GM23338 (cell line): ENCODE results near the gene MYO19. TPM values are rescaled to one million over a fixed set of nuclear protein-coding genes. Genes with fewer than 3 reads are reported as not detected.

ENCODE experiments used
- ATAC-seq: fragments of 200-7000 bp; cut with Tn5 transposase; 3 replicates; pipeline ENCODE4 v1.9.1; 2020
- DNase-seq: peaks from one replicate; pipeline ENCODE4 v3.0.0-alpha.2; 2015; ENCODE audit warnings: low spot score
- H2AFZ ChIP-seq: fragments of 200-600 bp; sonication (generic); 2 replicates; pipeline ENCODE4 v1.8.0; 2016; ENCODE audit warnings: antibody characterized with exemption, mild to moderate bottlenecking, moderate library complexity
- H3F3A ChIP-seq: fragments of 200-600 bp; sonication (generic); replicated peaks from 2 replicates; pipeline ENCODE4 v1.8.0; 2017; ENCODE audit warnings: antibody characterized with exemption, mixed run types, low read depth
- H3K27ac ChIP-seq: fragments of 200-600 bp; sonication (generic); 2 replicates; pipeline ENCODE4 v1.6.1; 2016; ENCODE audit warnings: low read depth
- H3K27me3 ChIP-seq: fragments of 200-600 bp; sonication (generic); 2 replicates; pipeline ENCODE4 v1.8.0; 2016; ENCODE audit warnings: mild to moderate bottlenecking, mixed run types, moderate library complexity; ENCODE audit not compliant: insufficient read depth
- H3K36me3 ChIP-seq: fragments of 200-600 bp; sonication (generic); 2 replicates; pipeline ENCODE4 v1.8.0; 2016; ENCODE audit warnings: mild to moderate bottlenecking; ENCODE audit not compliant: insufficient read depth
- H3K4me1 ChIP-seq: fragments of 200-600 bp; sonication (generic); 2 replicates; pipeline ENCODE4 v1.8.0; 2016; ENCODE audit warnings: mild to moderate bottlenecking, moderate library complexity; ENCODE audit not compliant: insufficient read depth
- H3K4me2 ChIP-seq: fragments of 200-600 bp; sonication (generic); 2 replicates; pipeline ENCODE4 v1.7.1; 2017; ENCODE audit warnings: mixed run types
- H3K4me3 ChIP-seq: fragments of 200-600 bp; sonication (generic); 2 replicates; pipeline ENCODE4 v1.6.1; 2016; ENCODE audit warnings: mixed run types
- H3K79me2 ChIP-seq: fragments of 200-600 bp; sonication (generic); replicated peaks from 2 replicates; pipeline ENCODE4 v1.8.0; 2017; ENCODE audit warnings: mild to moderate bottlenecking; ENCODE audit not compliant: insufficient read depth
- H3K9me2 ChIP-seq: fragments of 200-600 bp; sonication (generic); 2 replicates; pipeline ENCODE4 v1.8.0; 2017; ENCODE audit not compliant: insufficient read depth
- H4K20me1 ChIP-seq: fragments of 200-600 bp; sonication (generic); replicated peaks from 2 replicates; pipeline ENCODE4 v1.8.0; 2017; ENCODE audit warnings: mild to moderate bottlenecking; ENCODE audit not compliant: insufficient read depth
- H3K27ac Mint-ChIP-seq: 2 replicates; pipeline ENCODE4 v1.8.0; 2020; ENCODE audit warnings: inconsistent platforms, mild to moderate bottlenecking, moderate library complexity, mixed read lengths
- H3K27me3 Mint-ChIP-seq: 3 replicates; pipeline ENCODE4 v1.8.0; 2022; ENCODE audit warnings: low read depth, mild to moderate bottlenecking, moderate library complexity, mixed read lengths, inconsistent platforms; ENCODE audit not compliant: insufficient read depth, poor library complexity
- H3K36me3 Mint-ChIP-seq: 3 replicates; pipeline ENCODE4 v1.8.0; 2021; ENCODE audit warnings: low read depth, mild to moderate bottlenecking, inconsistent platforms, moderate library complexity, mixed read lengths
- H3K4me1 Mint-ChIP-seq: 3 replicates; pipeline ENCODE4 v1.8.0; 2020; ENCODE audit warnings: mild to moderate bottlenecking, inconsistent platforms, mixed read lengths
- H3K4me3 Mint-ChIP-seq: 3 replicates; pipeline ENCODE4 v1.8.0; 2021; ENCODE audit warnings: moderate library complexity, mild to moderate bottlenecking, inconsistent platforms, mixed read lengths
- H3K9me3 Mint-ChIP-seq: 3 replicates; pipeline ENCODE4 v1.8.0; 2020; ENCODE audit warnings: moderate library complexity, mild to moderate bottlenecking, inconsistent platforms, mixed read lengths
- CREB1 ChIP-seq: fragments of 250-450 bp; sonication (Bioruptor Pico); IDR thresholded peaks from 2 replicates; pipeline ENCODE4 v1.5.0; 2020; ENCODE audit warnings: low read depth, mild to moderate bottlenecking, moderate library complexity
- CTCF ChIP-seq, 2 experiments: fragments of 200-600 bp in 1 of 2; sonication (generic) in 1 of 2; conservative IDR thresholded peaks; 2 replicates each; pipeline versions ENCODE4 v1.5.1 to v1.6.1; 2016 to 2017; ENCODE audit warnings: antibody characterized with exemption in 2 of 2, low read depth in 2 of 2, mild to moderate bottlenecking in 2 of 2, moderate library complexity in 1 of 2
- ETS1 ChIP-seq: IDR thresholded peaks from 2 replicates; pipeline ENCODE4 v1.6.1; 2016; ENCODE audit warnings: antibody characterized with exemption
- EZH2 ChIP-seq: fragments of 200-600 bp; sonication (generic); IDR thresholded peaks from one replicate; pipeline ENCODE4 v1.8.0; 2017; ENCODE audit warnings: antibody characterized with exemption, mild to moderate bottlenecking, low read depth; ENCODE audit not compliant: unreplicated experiment
- EZH2phosphoT487 ChIP-seq: fragments of 200-600 bp; sonication (generic); IDR thresholded peaks from one replicate; pipeline ENCODE4 v1.8.1; 2018; ENCODE audit warnings: antibody characterized with exemption; ENCODE audit not compliant: unreplicated experiment
- JUNB ChIP-seq: IDR thresholded peaks from one replicate; pipeline ENCODE4 v1.6.1; 2016; ENCODE audit warnings: antibody characterized with exemption; ENCODE audit not compliant: unreplicated experiment
- NANOG ChIP-seq: IDR thresholded peaks from 2 replicates; pipeline ENCODE4 v1.6.1; 2016; ENCODE audit warnings: antibody characterized with exemption, borderline replicate concordance
- POLR2AphosphoS5 ChIP-seq: IDR thresholded peaks from 2 replicates; pipeline ENCODE4 v1.6.1; 2016; ENCODE audit warnings: antibody characterized with exemption, low read depth
- REST ChIP-seq: IDR thresholded peaks from one replicate; pipeline ENCODE4 v1.6.1; 2018; ENCODE audit warnings: antibody characterized with exemption; ENCODE audit not compliant: unreplicated experiment
- ZNF114 ChIP-seq: fragments of 250-450 bp; sonication (Bioruptor Pico); IDR thresholded peaks from 2 replicates; pipeline ENCODE4 v1.5.0; 2020; ENCODE audit warnings: mild to moderate bottlenecking, moderate library complexity
- ZNF331 ChIP-seq: fragments of 250-450 bp; sonication (Bioruptor Pico); IDR thresholded peaks from 2 replicates; pipeline ENCODE4 v1.5.0; 2020; ENCODE audit warnings: low read depth, mild to moderate bottlenecking, moderate library complexity
- ZNF462 ChIP-seq: fragments of 250-450 bp; sonication (Bioruptor Pico); IDR thresholded peaks from 2 replicates; pipeline ENCODE4 v1.5.0; 2020; ENCODE audit warnings: mild to moderate bottlenecking, moderate library complexity
- polyA plus RNA-seq: library from polyadenylated mRNA; unstranded; fragments of >200 nt; fragmentation: Nextera tagmentation; extraction: Ambion mirVana; gene quantifications from 2 replicates; pipeline ENCODE4 v1.2.1, GENCODE V29; 2016
- total RNA-seq: library from RNA; depleted of rRNA; stranded (reverse); fragments of >200 nt; shearing (Covaris generic); gene quantifications from 2 replicates; pipeline ENCODE4 v1.2.3, GENCODE V29; 2014

Gene MYO19
- total and polyA plus RNA-seq, 2 experiments from 2014 or later = 37.9 to 150 TPM

GRCh38 chr17:36485027-36485426, 49.6 kb downstream of the MYO19 start:
- DNase-seq (no peak), ATAC-seq (no peak)
- peaks cover 5% of the 10 kb centered on the region for H3K4me1 ChIP-seq
- Mint-ChIP-seq H3K27ac (no peak overlapping the region), H3K4me3 (peak overlapping the region; percentile 100), H3K4me1 (peaks cover 19% of the 10 kb centered on the region), H3K9me3 (peaks cover 15% of the 10 kb centered on the region), H3K27me3 (peaks cover 38% of the 10 kb centered on the region), H3K36me3 (peaks cover 15% of the 10 kb centered on the region)
- H4K20me1 ChIP-seq = peaks cover 25% of the 10 kb centered on the region; the same call in 1 of the 2 replicates
- 0 out of 2 replicates have a peak, but pooled peaks cover 3% of the 10 kb centered on the region for H3F3A ChIP-seq
- TF ChIP-seq ZNF114 (CRISPR knock-in tag) (no peak), NANOG (no peak), ETS1 (no peak), REST (no peak), JUNB (no peak), EZH2 (no peak), POLR2AphosphoS5 (no peak), CREB1 (CRISPR knock-in tag) (no peak), ZNF462 (no peak), CTCF (conservative IDR thresholded peaks at IDR 0.05; ENCODE audit: low read depth in 2 of 2) (no peak), EZH2phosphoT487 (no peak), ZNF331 (CRISPR knock-in tag) (no peak)
- H3K79me2 ChIP-seq = peaks cover 32% of the 10 kb centered on the region
- H3K36me3 ChIP-seq = no peaks in the 10 kb centered on the region
- H3K27ac ChIP-seq = no peak overlapping the region
- H3K27me3 ChIP-seq = peaks cover 41% of the 10 kb centered on the region
- H3K4me2 ChIP-seq = no peak overlapping the region
- H2AFZ ChIP-seq = no peak overlapping the region
- H3K4me3 ChIP-seq = no peak overlapping the region; the same call in 1 of the 2 replicates
- no peaks in the 10 kb centered on the region for H3K9me2 ChIP-seq
